HEK293 (cell line): Measurements from ENCODE around the gene PERM1.

Source experiments
- HIC1 ChIP-seq: fragments of 450-650 bp; formaldehyde crosslinking; IDR thresholded peaks from 2 replicates; pipeline ENCODE4 v1.5.1; 2016; ENCODE audit warnings: missing biosample characterization, missing genetic modification characterization
- ZBTB10 ChIP-seq: fragments of 450-650 bp; formaldehyde crosslinking; IDR thresholded peaks from 2 replicates; pipeline ENCODE4 v1.5.1; 2016; ENCODE audit warnings: missing biosample characterization, missing genetic modification characterization
- ZBTB49 ChIP-seq: fragments of 450-650 bp; formaldehyde crosslinking; IDR thresholded peaks from 2 replicates; pipeline ENCODE4 v1.5.1; 2016; ENCODE audit warnings: missing biosample characterization, missing genetic modification characterization, low read depth
- ZBTB6 ChIP-seq: fragments of 450-650 bp; formaldehyde crosslinking; IDR thresholded peaks from 2 replicates; pipeline ENCODE4 v1.5.1; 2017; ENCODE audit warnings: missing biosample characterization, missing genetic modification characterization
- ZBTB7A ChIP-seq: fragments of 450-650 bp; formaldehyde crosslinking; IDR thresholded peaks from 2 replicates; pipeline ENCODE4 v1.5.1; 2016; ENCODE audit warnings: low read depth, missing biosample characterization, missing genetic modification characterization
- ZNF121 ChIP-seq: fragments of 450-650 bp; formaldehyde crosslinking; IDR thresholded peaks from 2 replicates; pipeline ENCODE4 v1.5.1; 2016; ENCODE audit warnings: missing biosample characterization, missing genetic modification characterization
- ZNF202 ChIP-seq: fragments of 450-650 bp; formaldehyde crosslinking; IDR thresholded peaks from 2 replicates; pipeline ENCODE4 v1.5.1; 2016; ENCODE audit warnings: missing biosample characterization, missing genetic modification characterization, borderline replicate concordance
- ZNF24 ChIP-seq: fragments of 450-650 bp; formaldehyde crosslinking; IDR thresholded peaks from 2 replicates; pipeline ENCODE4 v1.5.1; 2016; ENCODE audit warnings: missing biosample characterization, missing genetic modification characterization
- ZNF394 ChIP-seq: fragments of 450-650 bp; formaldehyde crosslinking; IDR thresholded peaks from 2 replicates; pipeline ENCODE4 v1.5.1; 2016; ENCODE audit warnings: missing biosample characterization, missing genetic modification characterization, mild to moderate bottlenecking, moderate library complexity, borderline replicate concordance
- ZNF596 ChIP-seq: fragments of 450-650 bp; IDR thresholded peaks from 2 replicates; pipeline ENCODE4 v1.5.0; 2018; ENCODE audit warnings: missing biosample characterization, mild to moderate bottlenecking, missing genetic modification characterization, moderate library complexity
- ZNF843 ChIP-seq: fragments of 450-650 bp; formaldehyde crosslinking; IDR thresholded peaks from 2 replicates; pipeline ENCODE4 v1.5.1; 2016; ENCODE audit warnings: missing biosample characterization, missing genetic modification characterization
- TF ChIP-seq, protein P1 (sequence below): fragments of 450-650 bp; formaldehyde crosslinking; IDR thresholded peaks from 2 replicates; pipeline ENCODE4 v1.5.1; 2016; ENCODE audit warnings: missing biosample characterization, missing genetic modification characterization
- TF ChIP-seq, protein P2 (sequence below): fragments of 450-650 bp; formaldehyde crosslinking; IDR thresholded peaks from 2 replicates; pipeline ENCODE4 v1.5.1; 2016; ENCODE audit warnings: missing biosample characterization, missing genetic modification characterization, borderline replicate concordance
- TF ChIP-seq, protein P3 (sequence below): fragments of 450-650 bp; formaldehyde crosslinking; IDR thresholded peaks from 2 replicates; pipeline ENCODE4 v1.5.1; 2017; ENCODE audit warnings: missing biosample characterization, missing genetic modification characterization
- TF ChIP-seq, protein P4 (sequence below): fragments of 450-650 bp; formaldehyde crosslinking; IDR thresholded peaks from 2 replicates; pipeline ENCODE4 v1.5.1; 2016; ENCODE audit warnings: missing biosample characterization, missing genetic modification characterization

PERM1 gene

GRCh38 chr1:932776-933602 is 48.9 kb downstream of the PERM1 start (continued):
- TF ChIP-seq, protein P1, sequence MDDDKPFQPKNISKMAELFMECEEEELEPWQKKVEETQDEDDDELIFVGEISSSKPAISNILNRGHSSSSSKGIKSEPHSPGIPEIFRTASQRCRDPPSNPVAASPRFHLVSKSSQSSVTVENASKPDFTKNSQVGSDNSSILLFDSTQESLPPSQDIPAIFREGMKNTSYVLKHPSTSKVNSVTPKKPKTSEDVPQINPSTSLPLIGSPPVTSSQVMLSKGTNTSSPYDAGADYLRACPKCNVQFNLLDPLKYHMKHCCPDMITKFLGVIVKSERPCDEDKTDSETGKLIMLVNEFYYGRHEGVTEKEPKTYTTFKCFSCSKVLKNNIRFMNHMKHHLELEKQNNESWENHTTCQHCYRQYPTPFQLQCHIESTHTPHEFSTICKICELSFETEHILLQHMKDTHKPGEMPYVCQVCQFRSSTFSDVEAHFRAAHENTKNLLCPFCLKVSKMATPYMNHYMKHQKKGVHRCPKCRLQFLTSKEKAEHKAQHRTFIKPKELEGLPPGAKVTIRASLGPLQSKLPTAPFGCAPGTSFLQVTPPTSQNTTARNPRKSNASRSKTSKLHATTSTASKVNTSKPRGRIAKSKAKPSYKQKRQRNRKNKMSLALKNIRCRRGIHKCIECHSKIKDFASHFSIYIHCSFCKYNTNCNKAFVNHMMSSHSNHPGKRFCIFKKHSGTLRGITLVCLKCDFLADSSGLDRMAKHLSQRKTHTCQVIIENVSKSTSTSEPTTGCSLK (tag by site-specific recombination), result no peak
- TF ChIP-seq HIC1 (peak; percentile 27; the same call in 1 of the 2 replicates), ZBTB49 (tag by site-specific recombination) (no peak), ZNF202 (tag by site-specific recombination) (no peak), ZBTB10 (tag by site-specific recombination) (no peak), ZNF394 (tag by site-specific recombination) (peak; percentile 36; the same call in 1 of the 2 replicates), ZNF121 (tag by site-specific recombination) (no peak), ZBTB7A (0 out of 2 replicates have a peak, but pooled peaks have one; percentile 38), ZNF843 (tag by site-specific recombination) (no peak), ZNF596 (tag by site-specific recombination) (no peak), ZNF24 (tag by site-specific recombination) (no peak), ZBTB6 (tag by site-specific recombination) (no peak)
- TF ChIP-seq, protein P2, sequence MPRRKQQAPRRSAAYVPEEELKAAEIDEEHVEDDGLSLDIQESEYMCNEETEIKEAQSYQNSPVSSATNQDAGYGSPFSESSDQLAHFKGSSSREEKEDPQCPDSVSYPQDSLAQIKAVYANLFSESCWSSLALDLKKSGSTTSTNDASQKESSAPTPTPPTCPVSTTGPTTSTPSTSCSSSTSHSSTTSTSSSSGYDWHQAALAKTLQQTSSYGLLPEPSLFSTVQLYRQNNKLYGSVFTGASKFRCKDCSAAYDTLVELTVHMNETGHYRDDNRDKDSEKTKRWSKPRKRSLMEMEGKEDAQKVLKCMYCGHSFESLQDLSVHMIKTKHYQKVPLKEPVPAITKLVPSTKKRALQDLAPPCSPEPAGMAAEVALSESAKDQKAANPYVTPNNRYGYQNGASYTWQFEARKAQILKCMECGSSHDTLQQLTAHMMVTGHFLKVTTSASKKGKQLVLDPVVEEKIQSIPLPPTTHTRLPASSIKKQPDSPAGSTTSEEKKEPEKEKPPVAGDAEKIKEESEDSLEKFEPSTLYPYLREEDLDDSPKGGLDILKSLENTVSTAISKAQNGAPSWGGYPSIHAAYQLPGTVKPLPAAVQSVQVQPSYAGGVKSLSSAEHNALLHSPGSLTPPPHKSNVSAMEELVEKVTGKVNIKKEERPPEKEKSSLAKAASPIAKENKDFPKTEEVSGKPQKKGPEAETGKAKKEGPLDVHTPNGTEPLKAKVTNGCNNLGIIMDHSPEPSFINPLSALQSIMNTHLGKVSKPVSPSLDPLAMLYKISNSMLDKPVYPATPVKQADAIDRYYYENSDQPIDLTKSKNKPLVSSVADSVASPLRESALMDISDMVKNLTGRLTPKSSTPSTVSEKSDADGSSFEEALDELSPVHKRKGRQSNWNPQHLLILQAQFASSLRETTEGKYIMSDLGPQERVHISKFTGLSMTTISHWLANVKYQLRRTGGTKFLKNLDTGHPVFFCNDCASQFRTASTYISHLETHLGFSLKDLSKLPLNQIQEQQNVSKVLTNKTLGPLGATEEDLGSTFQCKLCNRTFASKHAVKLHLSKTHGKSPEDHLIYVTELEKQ (tag by site-specific recombination), result no peak
- TF ChIP-seq, protein P3, sequence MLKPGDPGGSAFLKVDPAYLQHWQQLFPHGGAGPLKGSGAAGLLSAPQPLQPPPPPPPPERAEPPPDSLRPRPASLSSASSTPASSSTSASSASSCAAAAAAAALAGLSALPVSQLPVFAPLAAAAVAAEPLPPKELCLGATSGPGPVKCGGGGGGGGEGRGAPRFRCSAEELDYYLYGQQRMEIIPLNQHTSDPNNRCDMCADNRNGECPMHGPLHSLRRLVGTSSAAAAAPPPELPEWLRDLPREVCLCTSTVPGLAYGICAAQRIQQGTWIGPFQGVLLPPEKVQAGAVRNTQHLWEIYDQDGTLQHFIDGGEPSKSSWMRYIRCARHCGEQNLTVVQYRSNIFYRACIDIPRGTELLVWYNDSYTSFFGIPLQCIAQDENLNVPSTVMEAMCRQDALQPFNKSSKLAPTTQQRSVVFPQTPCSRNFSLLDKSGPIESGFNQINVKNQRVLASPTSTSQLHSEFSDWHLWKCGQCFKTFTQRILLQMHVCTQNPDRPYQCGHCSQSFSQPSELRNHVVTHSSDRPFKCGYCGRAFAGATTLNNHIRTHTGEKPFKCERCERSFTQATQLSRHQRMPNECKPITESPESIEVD (tag by site-specific recombination), result no peak
- TF ChIP-seq, protein P4, sequence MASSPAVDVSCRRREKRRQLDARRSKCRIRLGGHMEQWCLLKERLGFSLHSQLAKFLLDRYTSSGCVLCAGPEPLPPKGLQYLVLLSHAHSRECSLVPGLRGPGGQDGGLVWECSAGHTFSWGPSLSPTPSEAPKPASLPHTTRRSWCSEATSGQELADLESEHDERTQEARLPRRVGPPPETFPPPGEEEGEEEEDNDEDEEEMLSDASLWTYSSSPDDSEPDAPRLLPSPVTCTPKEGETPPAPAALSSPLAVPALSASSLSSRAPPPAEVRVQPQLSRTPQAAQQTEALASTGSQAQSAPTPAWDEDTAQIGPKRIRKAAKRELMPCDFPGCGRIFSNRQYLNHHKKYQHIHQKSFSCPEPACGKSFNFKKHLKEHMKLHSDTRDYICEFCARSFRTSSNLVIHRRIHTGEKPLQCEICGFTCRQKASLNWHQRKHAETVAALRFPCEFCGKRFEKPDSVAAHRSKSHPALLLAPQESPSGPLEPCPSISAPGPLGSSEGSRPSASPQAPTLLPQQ (tag by site-specific recombination), result 0 out of 2 replicates have a peak, but pooled peaks have one; percentile 28
